Rectal smooth muscle tissue (tissue), 1 donor: Measurements from ENCODE around the gene DLG2.
"Not testable (repeated sequence)": the region's sequence is repeated elsewhere in the genome, so short reads cannot be mapped to it uniquely, and the experiment has no call there.

Experiments used
- H3K27ac ChIP-seq: one replicate; pipeline ENCODE4 v1.7.0; 2013; ENCODE audit warnings: low read depth, low read length, inconsistent platforms
- H3K27me3 ChIP-seq: one replicate; pipeline ENCODE4 v1.7.0; 2013; ENCODE audit warnings: low read length; ENCODE audit not compliant: control insufficient read depth, insufficient read depth
- H3K36me3 ChIP-seq: one replicate; pipeline ENCODE4 v1.7.0; 2013; ENCODE audit warnings: low read length; ENCODE audit not compliant: control insufficient read depth, insufficient read depth
- H3K4me1 ChIP-seq: one replicate; pipeline ENCODE4 v1.7.0; 2013; ENCODE audit warnings: low read length; ENCODE audit not compliant: control insufficient read depth, insufficient read depth
- H3K4me3 ChIP-seq: one replicate; pipeline ENCODE4 v1.7.0; 2013; ENCODE audit warnings: low read length
- H3K9ac ChIP-seq: one replicate; pipeline ENCODE4 v1.7.0; 2013; ENCODE audit warnings: low read length

The DLG2 gene

DNA sequence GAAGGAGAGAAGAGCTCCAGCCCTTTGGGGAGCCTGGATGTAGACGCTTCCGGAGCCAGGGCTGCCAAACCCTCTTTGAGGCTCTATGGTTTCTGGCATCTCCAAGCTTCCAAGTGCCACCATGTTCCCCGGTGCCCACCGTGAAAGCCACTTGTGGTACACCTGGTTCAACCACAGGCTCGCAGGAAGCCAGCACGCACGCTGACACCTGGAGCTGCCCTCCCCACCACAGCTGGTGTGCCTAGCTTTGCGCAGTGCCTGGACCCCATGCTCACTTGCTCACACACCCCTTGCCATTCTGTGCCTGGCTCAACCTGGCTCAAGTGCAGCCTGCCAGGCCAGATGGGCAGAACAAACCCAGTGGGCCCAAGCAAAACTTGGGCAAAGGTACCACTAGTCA, 831.4 kb downstream of the DLG2 start:
- no peaks in the 10 kb centered on the region for H3K4me1 ChIP-seq
- H3K4me3 ChIP-seq = no peak overlapping the region
- no peak overlapping the region for H3K9ac ChIP-seq

DNA sequence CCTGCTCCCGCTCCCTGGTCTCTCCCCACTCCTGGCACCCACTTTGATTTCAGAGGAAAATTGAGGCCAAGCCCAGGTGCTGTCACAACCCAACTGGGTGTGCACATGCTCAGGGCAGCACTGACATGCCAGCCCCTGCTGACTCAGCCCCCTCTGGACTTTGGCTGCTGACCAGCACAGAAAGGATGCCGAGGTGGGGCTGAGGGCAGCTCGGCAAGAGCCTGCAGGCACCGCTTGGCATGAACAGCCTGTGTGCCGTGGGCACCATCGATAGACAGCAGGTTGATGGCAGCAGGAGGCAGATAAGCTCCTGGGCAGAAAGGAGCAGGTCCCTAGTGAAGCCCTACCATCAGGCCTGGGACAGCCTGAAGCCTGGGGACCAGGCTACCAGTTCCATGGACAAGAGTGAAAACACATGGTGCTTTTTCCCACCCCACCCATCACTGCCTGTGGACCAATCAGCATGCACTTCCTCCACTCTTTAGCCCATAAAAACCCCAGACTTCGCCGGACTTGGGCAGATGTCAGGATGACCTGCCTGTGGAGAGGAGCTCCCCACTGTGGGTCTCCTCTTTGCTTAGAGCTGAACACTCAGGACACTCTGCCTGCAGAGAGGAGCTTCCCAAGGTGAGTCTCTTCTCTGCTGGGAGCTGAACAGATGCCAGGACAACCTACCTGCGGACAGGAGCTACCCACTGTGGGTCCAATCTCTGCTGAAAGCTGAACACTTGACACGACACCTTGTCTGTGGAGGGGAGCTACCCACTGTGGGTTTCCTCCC, 832.3 kb downstream of the DLG2 start:
- no peaks in the 10 kb centered on the region for H3K4me1 ChIP-seq

More for the DNA sequence above, 831.4 kb downstream of the DLG2 start:
- no peaks in the 10 kb centered on the region for H3K27me3 ChIP-seq
- H3K27ac ChIP-seq = no peak overlapping the region
- no peaks in the 10 kb centered on the region for H3K36me3 ChIP-seq

DNA sequence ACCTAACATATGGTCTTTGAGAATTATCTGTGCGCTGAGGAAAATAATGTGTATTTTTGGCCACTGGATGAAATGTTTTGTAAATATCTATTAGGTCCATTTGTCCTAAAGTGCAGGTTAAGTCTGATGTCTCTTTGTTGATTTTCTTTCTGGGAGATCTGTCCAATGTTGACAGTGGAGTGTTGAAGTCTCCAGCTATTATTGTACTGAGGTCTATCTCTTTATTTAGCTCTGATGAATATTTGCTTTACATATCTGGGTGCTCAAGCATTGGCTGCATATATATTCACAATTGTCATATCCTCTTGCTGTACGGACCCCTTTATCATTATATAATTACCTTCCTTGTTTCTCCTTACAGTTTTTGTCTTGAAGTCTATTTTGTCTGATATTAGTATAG, 833.8 kb downstream of the DLG2 start:
- H3K27ac ChIP-seq = no peak overlapping the region
- H3K36me3 ChIP-seq = no peaks in the 10 kb centered on the region
- no peak overlapping the region for H3K4me3 ChIP-seq
- H3K4me1 ChIP-seq = no peaks in the 10 kb centered on the region
- no peak overlapping the region for H3K9ac ChIP-seq
- no peaks in the 10 kb centered on the region for H3K27me3 ChIP-seq

More for the DNA sequence above, 832.3 kb downstream of the DLG2 start:
- H3K27me3 ChIP-seq = no peaks in the 10 kb centered on the region
- H3K9ac ChIP-seq = no peak overlapping the region
- H3K36me3 ChIP-seq = no peaks in the 10 kb centered on the region
- H3K4me3 ChIP-seq = no peak overlapping the region
- no peak overlapping the region for H3K27ac ChIP-seq

DNA sequence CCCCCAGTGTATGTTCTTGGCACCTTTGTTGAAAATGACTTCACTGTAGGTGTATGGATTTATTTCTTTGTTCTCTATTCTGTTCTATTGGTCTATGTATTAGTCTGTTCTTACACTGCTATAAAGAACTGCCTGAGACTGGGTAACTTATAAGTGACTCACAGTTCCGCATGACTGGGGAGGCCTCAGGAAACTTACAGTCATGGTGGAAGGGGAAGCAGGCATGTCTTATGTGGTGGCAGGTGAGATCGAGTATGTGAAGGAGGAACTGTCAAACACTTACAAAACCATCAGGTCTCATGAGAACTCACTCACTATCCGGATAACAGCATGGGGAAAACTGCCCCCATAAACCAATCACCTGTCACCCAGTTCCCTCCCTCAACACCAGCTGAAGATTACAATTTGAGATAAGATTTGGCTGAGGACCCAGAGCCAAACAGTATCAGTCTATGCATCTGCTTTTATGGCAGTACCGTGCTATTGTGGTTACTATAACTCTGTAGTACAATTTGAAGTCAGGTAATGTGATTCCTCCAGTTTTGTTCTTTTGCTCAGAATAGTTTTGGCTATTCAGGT, 836.2 kb downstream of the DLG2 start:
- Histone ChIP-seq H3K9ac (no peak overlapping the region), H3K36me3 (no peaks in the 10 kb centered on the region), H3K27ac (no peak overlapping the region), H3K27me3 (no peaks in the 10 kb centered on the region), H3K4me1 (no peaks in the 10 kb centered on the region), H3K4me3 (no peak overlapping the region)

DNA sequence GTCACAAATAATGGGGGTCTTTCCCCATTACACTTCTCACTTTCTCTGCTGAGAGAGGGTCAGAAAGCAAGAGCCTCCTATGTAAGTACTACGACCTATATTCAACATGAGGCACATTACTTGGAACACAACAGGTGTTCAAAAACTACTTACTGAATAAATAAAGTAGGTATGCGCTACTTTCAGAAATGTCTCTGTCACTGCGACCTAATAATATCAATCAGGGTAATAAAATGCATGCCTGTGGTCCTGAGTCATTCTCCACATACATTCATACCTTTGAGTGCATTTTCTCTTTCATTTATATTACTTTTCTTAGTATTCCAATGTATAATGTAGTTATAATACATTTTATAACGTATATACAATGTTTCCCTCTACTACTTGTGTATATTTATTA, 838.9 kb downstream of the DLG2 start:
- no peaks in the 10 kb centered on the region for H3K36me3 ChIP-seq
- no peaks in the 10 kb centered on the region for H3K27me3 ChIP-seq
- no peak overlapping the region for H3K9ac ChIP-seq
- no peak overlapping the region for H3K27ac ChIP-seq
- H3K4me1 ChIP-seq = no peaks in the 10 kb centered on the region
- H3K4me3 ChIP-seq = no peak overlapping the region

DNA sequence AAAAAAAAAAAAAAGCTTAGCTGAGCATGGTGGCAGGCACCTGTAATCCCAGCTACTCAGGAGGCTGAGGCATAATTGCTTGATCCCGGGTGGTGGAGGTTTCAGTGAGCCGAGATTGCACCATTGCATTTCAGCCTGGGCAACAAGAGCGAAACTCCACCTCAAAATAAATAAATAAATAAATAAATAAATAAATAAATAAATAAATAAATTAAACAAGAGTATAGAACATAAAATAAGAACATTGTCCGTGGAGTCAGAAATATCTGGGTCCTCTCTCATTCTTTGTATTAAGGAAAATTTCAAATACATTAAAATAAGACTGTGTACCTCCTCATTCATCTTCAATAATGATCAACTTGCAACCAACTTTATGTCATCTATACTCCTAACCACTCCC, 843.0 kb downstream of the DLG2 start:
- not testable (repeated sequence) for H3K4me1 ChIP-seq, H3K4me3 ChIP-seq, H3K36me3 ChIP-seq, H3K27me3 ChIP-seq, H3K9ac ChIP-seq, H3K27ac ChIP-seq

DNA sequence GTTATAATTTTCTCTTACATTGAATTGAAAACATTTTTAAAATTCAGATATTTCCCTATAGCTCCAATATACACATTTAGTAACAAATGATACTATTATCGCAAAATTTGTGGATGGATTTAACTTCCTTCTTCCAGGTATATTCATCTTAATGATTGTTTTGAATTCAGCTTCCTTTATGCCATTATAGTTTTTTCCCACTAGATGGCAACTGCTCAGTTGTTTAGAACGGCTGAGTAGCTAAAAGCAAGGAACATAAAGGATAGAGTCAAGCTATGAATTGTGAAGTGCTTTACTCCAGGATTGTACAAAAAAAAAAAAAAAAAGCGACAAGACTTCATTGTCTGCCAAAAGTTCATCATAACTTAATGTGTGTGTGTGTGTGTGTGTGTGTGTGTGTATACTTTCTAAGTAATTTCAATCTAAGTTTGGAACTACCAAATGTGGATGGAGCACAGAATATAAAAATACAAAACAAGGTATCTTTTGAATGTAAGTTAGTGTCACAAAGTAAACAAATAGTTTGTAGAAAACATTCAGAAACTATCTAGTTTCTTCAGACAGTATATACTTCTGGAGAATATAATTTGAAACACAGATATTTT, 846.4 kb downstream of the DLG2 start:
- no peaks in the 10 kb centered on the region for H3K27me3 ChIP-seq
- no peak overlapping the region for H3K4me3 ChIP-seq
- H3K9ac ChIP-seq = no peak overlapping the region
- no peaks in the 10 kb centered on the region for H3K36me3 ChIP-seq
- H3K27ac ChIP-seq = no peak overlapping the region
- H3K4me1 ChIP-seq = no peaks in the 10 kb centered on the region

DNA sequence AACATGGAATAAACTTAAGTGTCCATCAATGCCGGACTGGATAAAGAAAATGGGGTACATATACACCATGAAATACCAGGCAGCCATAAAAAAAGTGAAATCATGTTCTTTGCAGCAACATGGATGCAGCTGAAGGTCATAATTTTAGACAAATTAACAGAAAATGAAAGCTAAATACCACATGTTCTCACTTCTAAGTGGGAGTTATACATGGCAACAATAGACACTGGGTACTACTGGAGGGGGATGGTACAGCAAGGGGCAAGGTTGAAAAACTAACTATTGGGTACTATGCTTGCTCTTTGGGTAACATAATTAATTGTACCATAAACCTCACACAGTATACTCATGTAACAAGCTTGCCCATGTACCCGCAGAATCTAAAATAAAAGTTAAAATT, 851.6 kb downstream of the DLG2 start:
- Histone ChIP-seq H3K27me3 (no peaks in the 10 kb centered on the region), H3K36me3 (no peaks in the 10 kb centered on the region), H3K4me3 (no peak overlapping the region), H3K9ac (no peak overlapping the region), H3K4me1 (no peaks in the 10 kb centered on the region), H3K27ac (no peak overlapping the region)

DNA sequence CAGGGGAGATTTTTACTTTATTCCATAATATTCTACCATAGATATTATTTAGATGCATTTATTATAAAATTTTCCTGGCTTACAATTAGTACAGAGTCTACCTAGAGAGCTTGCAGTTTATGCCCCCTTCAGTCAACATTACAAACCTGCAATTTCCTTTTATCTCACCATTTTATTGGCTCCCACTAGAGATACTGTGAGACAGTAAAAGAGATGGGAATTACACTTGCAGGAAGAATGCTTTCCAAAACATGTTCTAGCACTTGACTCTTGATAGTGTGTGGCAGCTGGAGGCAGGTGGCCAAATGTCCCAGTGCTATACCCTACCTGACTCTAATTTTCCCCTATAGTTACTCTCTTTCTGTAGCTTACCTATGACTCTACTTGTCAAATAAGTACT, 863.2 kb downstream of the DLG2 start:
- H3K4me1 ChIP-seq = no peaks in the 10 kb centered on the region
- H3K9ac ChIP-seq = no peak overlapping the region
- H3K27me3 ChIP-seq = no peaks in the 10 kb centered on the region
- H3K4me3 ChIP-seq = no peak overlapping the region
- H3K36me3 ChIP-seq = no peaks in the 10 kb centered on the region
- no peak overlapping the region for H3K27ac ChIP-seq

DNA sequence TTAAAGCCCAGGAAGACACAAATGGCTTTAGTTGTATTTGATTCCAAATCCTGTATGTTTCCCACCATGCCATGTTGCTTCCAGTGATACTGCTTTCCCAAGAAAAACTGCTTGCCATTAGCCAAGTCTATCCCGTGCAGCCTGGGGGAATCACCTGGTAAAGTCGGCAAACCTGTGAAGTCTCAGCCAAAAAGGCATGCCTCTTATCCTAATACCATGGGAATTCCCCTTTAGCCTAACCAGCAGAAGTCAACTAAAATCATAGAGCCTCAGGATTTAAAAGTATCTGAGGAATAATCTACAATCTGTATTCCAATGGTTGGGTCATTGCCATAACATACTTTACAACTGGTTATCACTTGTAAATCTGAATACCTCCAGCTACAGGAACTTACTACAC, 869.4 kb downstream of the DLG2 start:
- Histone ChIP-seq H3K4me1 (no peaks in the 10 kb centered on the region), H3K27ac (no peak overlapping the region), H3K27me3 (no peaks in the 10 kb centered on the region), H3K4me3 (no peak overlapping the region), H3K9ac (no peak overlapping the region), H3K36me3 (no peaks in the 10 kb centered on the region)

DNA sequence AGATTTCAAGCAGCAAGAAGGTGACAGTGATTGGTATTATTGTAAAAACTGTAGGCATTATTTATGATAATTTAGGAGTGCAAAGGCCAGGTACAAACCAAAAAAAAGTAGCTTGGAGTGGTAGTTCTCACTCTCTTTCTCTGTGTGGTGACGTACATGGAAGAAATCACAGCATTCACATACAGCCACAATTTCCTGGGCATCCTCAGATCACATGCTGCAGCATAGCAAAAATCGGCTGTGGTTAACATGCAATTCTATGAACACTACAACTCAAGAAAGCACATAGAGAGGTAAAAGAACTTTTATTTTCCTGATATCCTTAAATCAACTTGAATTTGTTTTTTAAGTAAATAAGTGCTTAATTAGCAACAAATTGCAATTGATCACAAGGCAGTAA, 875.8 kb downstream of the DLG2 start:
- Histone ChIP-seq H3K9ac (no peak overlapping the region), H3K27me3 (no peaks in the 10 kb centered on the region), H3K4me1 (no peaks in the 10 kb centered on the region), H3K36me3 (no peaks in the 10 kb centered on the region), H3K4me3 (no peak overlapping the region), H3K27ac (no peak overlapping the region)

DNA sequence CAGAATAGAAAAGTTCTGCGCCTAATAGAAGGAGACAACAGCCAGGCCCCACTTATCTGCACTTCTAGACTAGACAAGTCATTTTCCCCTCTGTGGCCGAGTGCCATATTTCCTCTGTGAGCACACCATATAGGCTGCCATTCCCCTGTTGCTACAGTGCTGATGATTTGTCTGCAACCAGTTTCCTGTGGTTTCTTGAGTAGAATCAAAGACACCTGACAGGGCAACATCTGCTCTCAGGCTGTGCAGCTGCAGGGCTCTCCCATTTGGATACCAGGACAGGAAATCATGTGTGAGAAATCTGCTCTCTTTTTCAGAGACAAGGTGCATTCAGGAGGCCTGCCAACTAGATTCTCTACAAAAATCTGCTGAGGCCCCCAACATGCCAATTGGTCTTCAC, 879.3 kb downstream of the DLG2 start:
- no peak overlapping the region for H3K27ac ChIP-seq
- no peaks in the 10 kb centered on the region for H3K36me3 ChIP-seq
- no peaks in the 10 kb centered on the region for H3K4me1 ChIP-seq
- H3K9ac ChIP-seq = no peak overlapping the region
- H3K4me3 ChIP-seq = no peak overlapping the region
- no peaks in the 10 kb centered on the region for H3K27me3 ChIP-seq

DNA sequence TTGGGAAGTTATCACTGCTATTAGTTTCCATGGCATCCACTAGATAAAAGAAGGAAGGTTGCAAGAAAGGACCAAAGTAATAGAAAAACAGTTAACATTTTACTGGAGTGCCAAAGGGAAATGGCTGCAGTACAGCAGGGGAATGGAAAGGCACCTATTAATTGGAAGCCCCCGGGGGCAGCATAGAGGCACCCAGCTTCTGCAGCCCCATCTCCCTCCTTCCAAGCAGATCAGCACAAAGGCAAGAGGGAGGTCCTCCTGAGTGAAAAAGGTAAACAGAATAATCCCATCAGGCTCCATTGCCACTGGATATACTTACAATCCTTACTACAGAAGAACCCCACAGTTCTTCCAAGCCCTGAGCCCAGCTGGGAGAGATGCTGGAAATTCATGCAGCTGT, 887.1 kb downstream of the DLG2 start:
- Histone ChIP-seq H3K9ac (no peak overlapping the region), H3K4me1 (no peaks in the 10 kb centered on the region), H3K36me3 (no peaks in the 10 kb centered on the region), H3K27me3 (no peaks in the 10 kb centered on the region), H3K4me3 (no peak overlapping the region), H3K27ac (no peak overlapping the region)
